Keratinocyte (primary cell): ENCODE results near the gene DIPK1B.

ENCODE experiments used
- EZH2 ChIP-seq: IDR thresholded peaks from one replicate; pipeline ENCODE4 v1.6.1; 2012; ENCODE audit warnings: inconsistent platforms, mild to moderate bottlenecking, low read length, moderate library complexity
- TF ChIP-seq, protein P1 (sequence below), 3 experiments: IDR thresholded peaks in 1 of 3; conservative IDR thresholded peaks in 1 of 3; optimal IDR thresholded peaks in 1 of 3; 2 replicates in 2 of 3; 3 replicates in 1 of 3; pipeline versions ENCODE3 to v1.5.1; 2011; ENCODE audit warnings: low read length in 3 of 3, mild to moderate bottlenecking in 3 of 3, moderate library complexity in 2 of 3, control low read depth in 1 of 3, inconsistent platforms in 1 of 3; ENCODE audit not compliant: insufficient read depth in 2 of 3; ENCODE audit errors: extremely low read depth in 1 of 3

DNA sequence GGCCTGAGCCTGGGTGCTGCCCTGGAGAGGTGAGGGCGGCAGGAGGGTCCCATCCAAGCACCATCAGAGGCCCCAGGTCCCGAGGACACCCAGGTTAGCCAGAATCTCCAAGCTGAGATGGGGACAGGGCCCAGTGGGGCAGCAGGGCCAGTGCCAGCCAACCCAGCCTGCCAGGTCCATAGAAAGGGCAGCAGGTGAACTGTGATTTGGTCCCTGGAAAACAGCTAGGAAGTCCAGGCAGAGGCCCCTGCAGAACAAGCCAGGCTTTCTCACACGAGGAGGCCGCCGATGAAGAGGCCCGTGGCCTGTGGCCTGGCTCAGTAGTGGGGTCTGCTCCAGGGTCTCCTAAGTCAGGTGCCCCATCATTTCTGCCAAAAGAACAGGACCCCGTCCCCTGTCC is 27.2 kb upstream of the DIPK1B start:
- TF ChIP-seq, protein P1, sequence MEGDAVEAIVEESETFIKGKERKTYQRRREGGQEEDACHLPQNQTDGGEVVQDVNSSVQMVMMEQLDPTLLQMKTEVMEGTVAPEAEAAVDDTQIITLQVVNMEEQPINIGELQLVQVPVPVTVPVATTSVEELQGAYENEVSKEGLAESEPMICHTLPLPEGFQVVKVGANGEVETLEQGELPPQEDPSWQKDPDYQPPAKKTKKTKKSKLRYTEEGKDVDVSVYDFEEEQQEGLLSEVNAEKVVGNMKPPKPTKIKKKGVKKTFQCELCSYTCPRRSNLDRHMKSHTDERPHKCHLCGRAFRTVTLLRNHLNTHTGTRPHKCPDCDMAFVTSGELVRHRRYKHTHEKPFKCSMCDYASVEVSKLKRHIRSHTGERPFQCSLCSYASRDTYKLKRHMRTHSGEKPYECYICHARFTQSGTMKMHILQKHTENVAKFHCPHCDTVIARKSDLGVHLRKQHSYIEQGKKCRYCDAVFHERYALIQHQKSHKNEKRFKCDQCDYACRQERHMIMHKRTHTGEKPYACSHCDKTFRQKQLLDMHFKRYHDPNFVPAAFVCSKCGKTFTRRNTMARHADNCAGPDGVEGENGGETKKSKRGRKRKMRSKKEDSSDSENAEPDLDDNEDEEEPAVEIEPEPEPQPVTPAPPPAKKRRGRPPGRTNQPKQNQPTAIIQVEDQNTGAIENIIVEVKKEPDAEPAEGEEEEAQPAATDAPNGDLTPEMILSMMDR (optimal IDR thresholded peaks at IDR 0.05 in 1 of 3, IDR thresholded peaks at IDR 0.05 in 1 of 3, conservative IDR thresholded peaks at IDR 0.05 in 1 of 3; ENCODE audit: extremely low read depth in 1 of 3, insufficient read depth in 2 of 3, low read length in 3 of 3) = no peak
- TF ChIP-seq EZH2 = no peak
